Body of pancreas (tissue), 4 donors: Measurements from ENCODE around the gene EGR1.

Experiments
- POLR2A ChIP-seq, 3 donors: fragments of 450-650 bp; IDR thresholded peaks; one replicate each; pipeline ENCODE4 v1.6.1; 2016; ENCODE audit warnings: antibody characterized with exemption in 3 of 3, mild to moderate bottlenecking in 2 of 3
- TF ChIP-seq, protein P1 (sequence below), 7 experiments: fragments of 450-650 bp in 4 of 7; fragments of 200-600 bp in 3 of 7; sonication (generic) in 3 of 7; IDR thresholded peaks; one replicate each; pipeline ENCODE4 v1.5.1; 2016 to 2019; ENCODE audit warnings: antibody characterized with exemption in 7 of 7

DNA sequence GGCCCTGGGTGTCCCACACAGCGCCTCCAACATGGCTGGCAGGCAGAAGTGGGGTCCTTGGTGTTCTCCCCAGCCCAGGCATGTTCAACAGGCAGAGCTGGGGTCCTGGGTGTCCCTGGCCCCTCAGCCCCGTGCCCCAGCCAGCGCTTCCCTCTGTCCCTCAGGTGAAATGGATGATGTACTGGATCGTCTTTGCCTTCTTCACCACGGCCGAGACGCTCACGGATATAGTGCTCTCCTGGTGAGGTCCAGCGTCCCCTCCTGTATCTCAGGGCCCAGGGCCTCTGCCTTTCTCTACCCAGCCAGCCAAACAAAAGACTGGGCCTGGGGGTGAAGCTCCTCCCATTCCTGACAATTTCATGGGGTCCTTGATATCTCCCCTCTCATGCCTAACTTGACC is 24.1 kb upstream of the EGR1 start:
- TF ChIP-seq, protein P1, sequence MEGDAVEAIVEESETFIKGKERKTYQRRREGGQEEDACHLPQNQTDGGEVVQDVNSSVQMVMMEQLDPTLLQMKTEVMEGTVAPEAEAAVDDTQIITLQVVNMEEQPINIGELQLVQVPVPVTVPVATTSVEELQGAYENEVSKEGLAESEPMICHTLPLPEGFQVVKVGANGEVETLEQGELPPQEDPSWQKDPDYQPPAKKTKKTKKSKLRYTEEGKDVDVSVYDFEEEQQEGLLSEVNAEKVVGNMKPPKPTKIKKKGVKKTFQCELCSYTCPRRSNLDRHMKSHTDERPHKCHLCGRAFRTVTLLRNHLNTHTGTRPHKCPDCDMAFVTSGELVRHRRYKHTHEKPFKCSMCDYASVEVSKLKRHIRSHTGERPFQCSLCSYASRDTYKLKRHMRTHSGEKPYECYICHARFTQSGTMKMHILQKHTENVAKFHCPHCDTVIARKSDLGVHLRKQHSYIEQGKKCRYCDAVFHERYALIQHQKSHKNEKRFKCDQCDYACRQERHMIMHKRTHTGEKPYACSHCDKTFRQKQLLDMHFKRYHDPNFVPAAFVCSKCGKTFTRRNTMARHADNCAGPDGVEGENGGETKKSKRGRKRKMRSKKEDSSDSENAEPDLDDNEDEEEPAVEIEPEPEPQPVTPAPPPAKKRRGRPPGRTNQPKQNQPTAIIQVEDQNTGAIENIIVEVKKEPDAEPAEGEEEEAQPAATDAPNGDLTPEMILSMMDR (IDR thresholded peaks at IDR 0.05), result no peak
- TF ChIP-seq POLR2A (IDR thresholded peaks at IDR 0.05), result no peak
